Measurements from ENCODE around the gene PTPRF.
"Not testable (repeated sequence)": the region's sequence is repeated elsewhere in the genome, so short reads cannot be mapped to it uniquely, and the experiment has no call there.

The PTPRF gene

GRCh38 chr1:43530483-43531106 lies at the start of gene PTPRF:
TSS of gene PTPRF (plus strand) at chr1:43530883. CDS start at chr1:43545076, 14,193 bp downstream.
- peak; percentile 98 for FAIRE-seq

GRCh38 chr1:43481491-43481890 lies 49.2 kb upstream of the PTPRF start:
- FAIRE-seq (no peak), DNase-seq (ENCODE audit: low spot score) (no peak)

More at GRCh38 chr1:43530483-43531106, at the start of gene PTPRF:
- peak; percentile 96 for DNase-seq (ENCODE audit: low spot score)

GRCh38 chr1:43482215-43482614 lies 48.5 kb upstream of the PTPRF start:
- DNase-seq (ENCODE audit: low spot score) (no peak), FAIRE-seq (no peak)

GRCh38 chr1:43484367-43484766 lies 46.3 kb upstream of the PTPRF start:
- FAIRE-seq (no peak), DNase-seq (ENCODE audit: low spot score) (no peak)

- no peak for FAIRE-seq
- DNase-seq (ENCODE audit: low spot score) = no peak
Observed at GRCh38 chr1:43488165-43488564, 42.5 kb upstream of the PTPRF start.

GRCh38 chr1:43491061-43491460 lies 39.6 kb upstream of the PTPRF start:
- no peak for DNase-seq (ENCODE audit: low spot score)
- no peak for FAIRE-seq

- no peak for FAIRE-seq
- no peak for DNase-seq (ENCODE audit: low spot score)
Observed at GRCh38 chr1:43492826-43493225, 37.9 kb upstream of the PTPRF start.

- no peak for FAIRE-seq
- no peak for DNase-seq (ENCODE audit: low spot score)
Observed at GRCh38 chr1:43493661-43494450, 36.8 kb upstream of the PTPRF start.

GRCh38 chr1:43495204-43495603 lies 35.5 kb upstream of the PTPRF start:
- FAIRE-seq (no peak), DNase-seq (ENCODE audit: low spot score) (no peak)

- DNase-seq (ENCODE audit: low spot score) (no peak), FAIRE-seq (no peak)
Observed at GRCh38 chr1:43499898-43500297, 30.8 kb upstream of the PTPRF start.

GRCh38 chr1:43501806-43502205 lies 28.9 kb upstream of the PTPRF start:
- not testable (repeated sequence) for FAIRE-seq; DNase-seq (ENCODE audit: low spot score)

- no peak for DNase-seq (ENCODE audit: low spot score)
- FAIRE-seq = no peak
Observed at GRCh38 chr1:43503534-43503933, 27.1 kb upstream of the PTPRF start.

- no peak for DNase-seq (ENCODE audit: low spot score)
- FAIRE-seq = no peak
Observed at GRCh38 chr1:43505077-43505780, 25.5 kb upstream of the PTPRF start.

GRCh38 chr1:43506233-43506632 lies 24.4 kb upstream of the PTPRF start:
- DNase-seq (ENCODE audit: low spot score) (no peak), FAIRE-seq (no peak)

- DNase-seq (ENCODE audit: low spot score) (no peak), FAIRE-seq (no peak)
Observed at GRCh38 chr1:43507296-43508295, 23.1 kb upstream of the PTPRF start.

- no peak for FAIRE-seq
Observed at GRCh38 chr1:43509007-43509739, 21.5 kb upstream of the PTPRF start.

GRCh38 chr1:43509740-43510375 lies 20.8 kb upstream of the PTPRF start:
- FAIRE-seq = peak; percentile 44
- DNase-seq (ENCODE audit: low spot score) = no peak

More at GRCh38 chr1:43509007-43509739, 21.5 kb upstream of the PTPRF start:
- no peak for DNase-seq (ENCODE audit: low spot score)

GRCh38 chr1:43510621-43511020 lies 20.1 kb upstream of the PTPRF start:
- DNase-seq (ENCODE audit: low spot score) (no peak), FAIRE-seq (peak; percentile 85)

GRCh38 chr1:43511394-43511793 lies 19.3 kb upstream of the PTPRF start:
- FAIRE-seq = no peak
- DNase-seq (ENCODE audit: low spot score) = no peak

GRCh38 chr1:43512133-43512532 lies 18.6 kb upstream of the PTPRF start:
- DNase-seq (ENCODE audit: low spot score) = no peak
- no peak for FAIRE-seq

Measured in urothelium cell line (cell line).